ENCODE measurements around the gene CWC27.
"Not testable (repeated sequence)": the region's sequence is repeated elsewhere in the genome, so short reads cannot be mapped to it uniquely, and the experiment has no call there.

CWC27 gene

DNA sequence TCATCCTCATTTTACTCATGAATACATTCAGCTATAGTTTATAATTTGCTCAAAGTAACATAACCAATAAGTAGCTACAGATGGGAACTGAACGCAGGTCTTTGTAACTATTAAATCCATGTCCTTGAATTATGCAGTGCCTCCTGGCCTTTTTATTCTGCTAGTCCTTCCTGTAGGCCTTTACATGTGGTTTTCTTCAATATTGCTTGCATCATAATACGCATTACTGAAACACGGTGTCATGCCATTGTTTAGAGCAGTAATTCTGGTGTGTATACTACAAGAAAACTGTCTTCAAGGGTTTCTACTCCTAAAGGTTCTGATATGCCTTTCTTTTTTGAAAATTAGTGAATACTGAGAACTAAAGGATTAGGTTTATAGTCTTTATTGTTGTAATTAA, 20.7 kb downstream of the CWC27 start:
- DNase-seq: no peak

- DNase-seq: no peak
Measured at GRCh38 chr5:64790210-64790609, 21.5 kb downstream of the CWC27 start.

DNA sequence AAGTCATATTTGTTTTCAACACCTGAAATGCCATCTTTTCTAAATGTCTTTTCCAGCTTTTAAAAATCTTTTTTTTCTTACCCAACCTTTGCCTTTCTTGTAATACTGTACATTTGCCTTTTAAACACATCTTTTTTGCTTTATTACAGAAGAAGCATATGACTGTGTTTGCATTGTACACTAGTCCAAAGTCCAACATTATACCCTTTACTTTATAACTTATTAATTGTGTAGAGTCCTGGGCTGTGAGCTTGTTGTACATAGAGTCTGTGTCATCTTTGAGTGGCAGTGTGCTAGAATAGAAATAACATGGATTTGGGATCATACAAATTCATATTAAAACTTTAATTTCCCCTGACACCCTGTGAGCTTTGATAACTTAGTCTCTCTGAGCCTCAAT, 23.7 kb downstream of the CWC27 start:
- DNase-seq: no peak

- no peak for DNase-seq
Measured at GRCh38 chr5:64794053-64794770, 25.5 kb downstream of the CWC27 start.

- no peak for DNase-seq
Measured at GRCh38 chr5:64796301-64796700, 27.6 kb downstream of the CWC27 start.

DNA sequence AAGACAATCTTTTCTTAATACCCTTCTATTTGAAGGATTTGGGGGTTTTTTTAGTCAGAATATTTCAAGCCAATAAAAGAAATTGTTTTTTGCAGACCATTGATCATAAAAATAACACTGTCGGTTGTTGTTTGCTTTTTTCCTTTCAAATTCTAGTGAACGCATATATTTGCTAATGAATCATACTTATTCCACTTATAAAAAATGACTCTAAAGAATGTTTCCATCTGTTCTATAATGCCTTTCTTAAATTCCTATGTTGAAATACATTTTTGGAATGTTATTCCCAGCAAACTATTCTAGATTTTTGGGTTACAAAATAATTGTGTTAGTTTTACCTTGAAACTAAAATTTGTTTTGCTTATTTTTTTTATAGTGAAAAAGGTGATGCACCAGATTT, 32.2 kb downstream of the CWC27 start:
- DNase-seq: no peak

- no peak for DNase-seq
Measured at GRCh38 chr5:64806537-64806936, 37.8 kb downstream of the CWC27 start.

- DNase-seq: no peak
Measured at GRCh38 chr5:64807520-64807919, 38.8 kb downstream of the CWC27 start.

DNA sequence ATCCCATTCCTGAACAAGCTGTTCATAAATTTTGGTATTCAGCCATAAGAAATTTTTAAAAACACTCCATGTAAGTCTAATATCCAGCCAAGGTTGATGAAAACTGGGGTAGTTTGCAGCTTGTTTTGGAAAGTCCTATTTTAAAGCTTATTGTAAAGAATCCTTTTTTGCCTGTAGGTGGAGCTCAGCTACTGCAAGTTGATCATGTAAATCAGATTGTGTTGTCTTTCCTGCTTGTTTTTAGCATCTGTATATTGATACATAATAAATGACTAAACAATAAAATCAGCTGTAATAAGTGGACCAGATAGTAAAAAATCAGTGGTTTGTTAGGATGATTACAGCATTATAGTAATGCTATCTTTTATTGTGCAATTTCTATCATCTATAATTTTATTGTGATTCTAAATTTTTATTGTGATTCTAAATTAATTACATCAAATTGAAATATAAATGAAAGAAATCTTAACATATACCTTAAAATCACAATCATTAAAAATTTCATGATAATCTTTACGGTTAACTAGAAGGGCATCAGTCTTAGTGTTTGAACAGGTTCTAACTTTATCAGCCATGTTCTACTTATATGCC, 42.4 kb downstream of the CWC27 start:
- peak; percentile 31 for DNase-seq

GRCh38 chr5:64814073-64814472, 45.3 kb downstream of the CWC27 start:
- DNase-seq: no peak

DNA sequence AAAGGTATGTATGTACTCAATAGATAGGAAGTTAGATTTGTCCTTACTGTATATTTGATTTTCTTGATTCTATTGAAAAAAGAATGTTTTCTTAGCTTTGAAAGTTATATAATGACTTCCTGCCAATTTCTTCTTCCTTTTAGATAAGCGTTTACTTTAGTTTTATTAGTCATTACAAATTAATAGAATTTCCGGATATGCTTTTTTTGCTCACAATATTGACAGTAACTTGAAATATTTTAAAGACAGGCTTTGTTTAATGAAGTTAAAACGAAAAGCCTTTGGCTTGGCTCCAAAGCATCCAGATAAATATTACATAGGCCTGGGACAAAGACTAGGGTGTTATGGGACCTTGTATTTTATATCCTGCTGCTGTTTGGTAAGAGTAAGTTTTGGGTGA, 49.5 kb downstream of the CWC27 start:
- DNase-seq: no peak

- not testable (repeated sequence) for DNase-seq
Measured at GRCh38 chr5:64819345-64819744, 50.6 kb downstream of the CWC27 start.

DNA sequence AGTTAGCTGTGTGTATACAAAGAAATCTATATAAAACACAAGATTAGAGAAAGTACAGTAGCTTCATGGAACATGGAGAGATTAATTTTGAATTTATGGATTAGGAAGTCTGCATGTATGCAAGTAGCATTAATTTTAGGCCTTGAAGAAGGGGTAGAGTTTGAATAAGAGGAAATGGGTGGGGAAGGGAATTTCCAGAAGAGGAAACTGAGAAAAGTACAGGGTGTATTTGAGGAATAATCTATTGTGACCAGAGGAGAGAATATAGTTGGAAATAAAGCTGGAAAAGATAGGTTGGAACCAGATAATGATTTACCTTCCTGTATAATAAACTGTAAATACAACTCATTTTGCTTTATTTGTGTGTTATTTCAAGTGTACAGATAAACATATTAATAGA, 53.6 kb downstream of the CWC27 start:
- DNase-seq: no peak

DNA sequence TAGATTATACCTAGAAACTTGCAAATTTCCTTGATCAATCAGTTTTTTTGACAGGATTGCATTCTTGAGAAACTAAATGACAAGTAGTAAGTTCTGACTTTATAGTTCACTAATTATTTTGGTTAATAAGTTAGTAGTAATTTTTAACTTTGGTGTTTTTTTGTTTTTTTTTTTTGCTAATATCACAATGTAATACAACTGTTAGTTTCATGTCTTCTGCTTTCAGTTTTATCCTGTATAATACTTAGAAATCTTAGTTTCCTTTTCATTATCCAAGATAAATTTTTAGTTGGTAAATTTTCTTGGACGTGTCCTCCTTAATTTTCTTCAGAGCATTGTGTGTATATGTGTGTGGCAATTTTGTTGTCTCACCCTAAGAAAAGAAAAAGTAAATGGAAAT, 57.8 kb downstream of the CWC27 start:
- DNase-seq: no peak

DNA sequence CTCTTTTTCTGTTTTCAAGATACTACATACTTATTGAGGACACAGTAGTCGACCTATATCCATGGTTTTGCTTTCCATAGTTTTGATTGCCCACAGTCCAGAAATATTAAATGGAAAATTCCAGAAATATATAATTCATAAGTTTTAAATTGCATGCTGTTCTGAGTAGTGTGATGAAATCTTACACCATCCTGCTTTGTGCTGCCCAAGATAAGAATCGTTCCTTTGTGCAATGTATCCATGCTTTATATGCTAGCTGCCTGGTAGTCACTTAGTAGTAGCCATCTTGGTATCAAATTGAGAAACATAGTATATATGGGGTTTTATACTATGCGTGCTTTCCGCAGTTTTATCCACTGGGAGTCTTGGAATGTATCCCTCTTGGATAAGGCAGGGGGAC, 59.0 kb downstream of the CWC27 start:
- DNase-seq: no peak

GRCh38 chr5:64830650-64831049, 61.9 kb downstream of the CWC27 start:
- DNase-seq: not testable (repeated sequence)

GRCh38 chr5:64831996-64832395, 63.3 kb downstream of the CWC27 start:
- no peak for DNase-seq

- no peak for DNase-seq
Measured at GRCh38 chr5:64834037-64834436, 65.3 kb downstream of the CWC27 start.

- DNase-seq: no peak
Measured at GRCh38 chr5:64834611-64835010, 65.9 kb downstream of the CWC27 start.

GRCh38 chr5:64835266-64835665, 66.5 kb downstream of the CWC27 start:
- no peak for DNase-seq

DNA sequence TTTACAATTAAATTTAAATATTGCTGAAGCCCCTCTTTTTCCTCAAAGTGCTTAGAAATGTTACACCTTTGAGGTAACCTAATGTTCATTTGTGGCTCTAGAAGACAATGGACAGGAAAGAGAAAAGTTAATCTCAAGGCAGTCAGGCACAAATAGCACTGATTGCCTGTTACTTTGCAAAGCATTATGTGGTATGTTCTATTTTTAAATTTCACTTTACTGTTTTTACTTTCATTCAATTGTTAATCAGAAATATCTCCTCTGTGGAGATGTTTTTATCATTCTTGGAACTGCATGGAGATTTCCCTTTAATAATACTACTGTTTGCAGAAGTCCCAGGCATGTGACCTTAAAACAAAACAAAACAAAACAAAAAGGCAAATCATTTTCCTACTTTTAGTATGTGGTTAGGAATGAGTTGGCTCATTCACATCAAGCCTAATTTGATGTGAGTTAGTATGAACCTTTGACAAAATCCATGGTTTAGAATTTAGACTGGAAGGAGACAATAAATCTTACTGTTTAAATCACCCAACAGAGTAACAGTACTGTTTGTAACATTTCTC, 67.5 kb downstream of the CWC27 start:
- DNase-seq: no peak

DNA sequence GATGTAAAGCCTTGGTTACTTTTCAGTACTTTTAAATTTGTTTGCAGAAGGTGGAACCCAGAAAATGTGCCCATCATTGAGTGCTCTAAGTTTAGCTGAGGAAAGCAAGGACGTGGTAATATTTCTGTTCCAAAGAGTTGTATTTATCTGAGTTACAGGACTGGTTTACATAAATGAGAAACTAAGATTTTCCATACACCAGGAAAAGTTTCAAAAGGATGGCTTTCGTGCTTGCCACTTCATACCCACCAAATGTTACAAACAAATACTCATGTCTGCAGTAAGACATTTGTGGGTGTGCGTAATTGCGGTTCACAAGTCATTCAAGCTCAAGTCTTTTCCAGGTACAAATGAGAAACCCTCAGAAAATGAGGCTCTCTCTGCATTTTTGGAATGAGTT, 68.1 kb downstream of the CWC27 start:
- DNase-seq: no peak

DNA sequence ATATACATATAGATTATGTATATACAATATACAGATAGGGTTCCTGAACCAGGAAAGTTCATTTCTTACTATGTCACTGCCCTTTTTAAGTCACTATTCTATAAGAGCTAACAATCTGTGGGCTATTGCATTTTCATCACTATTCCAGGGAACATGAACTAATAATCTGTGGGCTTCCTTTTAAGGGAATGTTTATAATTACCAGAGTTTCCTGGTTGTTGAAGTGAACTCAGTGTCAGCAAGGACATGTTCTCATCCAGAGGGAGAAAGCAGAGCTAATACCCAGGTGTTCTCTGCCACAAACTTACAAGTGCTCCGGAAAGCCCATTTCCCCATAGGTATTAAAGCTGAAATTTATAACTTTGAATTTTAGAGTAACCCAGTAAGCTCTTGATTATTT, 69.6 kb downstream of the CWC27 start:
- DNase-seq: no peak

DNA sequence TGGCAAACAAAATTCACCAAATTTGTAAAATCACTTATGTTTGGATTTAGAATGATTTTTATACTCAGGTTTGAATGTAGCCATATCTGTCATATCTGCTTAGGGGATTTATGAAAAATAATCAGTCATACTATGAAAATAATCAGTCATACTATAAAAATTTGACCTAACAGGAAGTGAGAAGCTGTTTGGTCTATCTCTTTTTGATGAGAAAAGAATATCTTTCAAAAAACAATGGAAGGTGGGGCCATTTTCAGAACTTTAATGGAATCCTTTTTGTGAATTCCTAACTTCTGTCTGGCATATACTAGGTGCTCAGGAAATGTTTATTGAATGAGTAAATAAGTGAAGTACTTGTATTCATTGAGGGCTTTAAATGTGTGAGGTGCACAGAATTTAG, 70.1 kb downstream of the CWC27 start:
- DNase-seq: no peak

DNA sequence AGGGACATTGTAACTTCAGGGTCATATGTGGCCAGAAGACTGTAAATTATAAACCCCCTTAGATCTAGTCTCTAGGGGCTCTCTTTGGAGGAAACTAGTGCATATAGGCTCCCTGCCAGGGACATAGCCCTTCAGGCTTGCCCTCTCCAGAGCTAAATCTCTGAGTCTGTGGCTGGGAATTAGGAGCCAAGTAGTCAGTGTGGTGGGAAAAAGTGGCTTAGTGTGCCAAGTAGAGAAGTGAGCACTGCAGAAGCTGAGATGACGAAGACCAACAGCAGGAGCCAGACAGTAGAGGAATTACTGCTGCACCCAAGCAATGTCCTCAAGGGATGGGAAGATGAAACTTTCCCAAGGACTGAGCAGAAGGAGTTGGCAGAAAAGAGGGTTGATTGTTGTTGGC, 71.2 kb downstream of the CWC27 start:
- DNase-seq: no peak

Data from NCI-H526 treated with DMSO at 0.1 percent for 48 hours (cell line).